GM23248 (cell line): ENCODE data around the gene FSIP1. TPM values are rescaled to one million over a fixed set of nuclear protein-coding genes. Genes with fewer than 3 reads are reported as not detected.

Source experiments
- DNase-seq: peaks from one replicate; pipeline ENCODE4 v3.0.0-alpha.2; 2015
- H2AFZ ChIP-seq: fragments of 200-600 bp; sonication (generic); 2 replicates; pipeline ENCODE4 v1.6.1; 2016; ENCODE audit warnings: antibody characterized with exemption
- H3F3A ChIP-seq: fragments of 200-600 bp; sonication (generic); 2 replicates; pipeline ENCODE4 v1.6.1; 2016; ENCODE audit warnings: mild to moderate bottlenecking, antibody characterized with exemption, mixed run types; ENCODE audit not compliant: insufficient read depth
- H3K27ac ChIP-seq: fragments of 200-600 bp; sonication (generic); 2 replicates; pipeline ENCODE4 v1.5.1; 2016; ENCODE audit warnings: mild to moderate bottlenecking
- H3K27me3 ChIP-seq: fragments of 200-600 bp; sonication (generic); replicated peaks from 2 replicates; pipeline ENCODE4 v1.6.1; 2016; ENCODE audit warnings: mild to moderate bottlenecking; ENCODE audit not compliant: insufficient read depth
- H3K36me3 ChIP-seq: fragments of 200-600 bp; sonication (generic); 2 replicates; pipeline ENCODE4 v1.6.1; 2016; ENCODE audit warnings: low read depth, mild to moderate bottlenecking
- H3K4me1 ChIP-seq: fragments of 200-600 bp; sonication (generic); 2 replicates; pipeline ENCODE4 v1.6.1; 2016; ENCODE audit warnings: mild to moderate bottlenecking; ENCODE audit not compliant: insufficient read depth
- H3K4me2 ChIP-seq: fragments of 200-600 bp; sonication (generic); one replicate; pipeline ENCODE4 v1.6.1; 2016; ENCODE audit warnings: mild to moderate bottlenecking; ENCODE audit not compliant: unreplicated experiment
- H3K4me3 ChIP-seq: fragments of 200-600 bp; sonication (generic); 2 replicates; pipeline ENCODE4 v1.5.1; 2016; ENCODE audit warnings: mild to moderate bottlenecking
- H3K79me2 ChIP-seq: fragments of 200-600 bp; sonication (generic); 2 replicates; pipeline ENCODE4 v1.6.1; 2016; ENCODE audit warnings: mild to moderate bottlenecking; ENCODE audit not compliant: insufficient read depth
- H3K9ac ChIP-seq: fragments of 200-600 bp; sonication (generic); 2 replicates; pipeline ENCODE4 v1.6.1; 2016; ENCODE audit warnings: mild to moderate bottlenecking
- H3K9me2 ChIP-seq: fragments of 200-600 bp; sonication (generic); 2 replicates; pipeline ENCODE4 v1.6.1; 2016; ENCODE audit warnings: mixed run types, mild to moderate bottlenecking, moderate library complexity; ENCODE audit not compliant: insufficient read depth
- H3K9me3 ChIP-seq: fragments of 200-600 bp; sonication (generic); one replicate; pipeline ENCODE4 v1.6.1; 2017; ENCODE audit warnings: low read depth
- H4K20me1 ChIP-seq: fragments of 200-600 bp; sonication (generic); 2 replicates; pipeline ENCODE4 v1.6.0; 2016; ENCODE audit not compliant: insufficient read depth
- EZH2 ChIP-seq: fragments of 200-600 bp; sonication (generic); IDR thresholded peaks from 2 replicates; pipeline ENCODE4 v1.6.1; 2018; ENCODE audit warnings: antibody characterized with exemption, mild to moderate bottlenecking; ENCODE audit not compliant: insufficient read depth, poor library complexity, severe bottlenecking
- EZH2phosphoT487 ChIP-seq: fragments of 200-600 bp; sonication (generic); IDR thresholded peaks from 2 replicates; pipeline ENCODE4 v1.6.1; 2018; ENCODE audit warnings: antibody characterized with exemption, moderate library complexity, mild to moderate bottlenecking, low read depth; ENCODE audit not compliant: insufficient read depth
- WGBS, 2 experiments: methylation state at CpG; one replicate each; pipeline ENCODE4 v1.1.6; 2015 to 2017; ENCODE audit warnings: low lambda C conversion rate in 2 of 2, low coverage in 1 of 2; ENCODE audit errors: missing lambda C conversion rate in 2 of 2; 5-methylcytosine and 5-hydroxymethylcytosine counted together
- in situ Hi-C: fragments of 300-500 bp; cut with MboI; formaldehyde crosslinking; loops from 2 replicates; pipeline ENCODE4 v1.15.0; 2020
- polyA plus RNA-seq: library from polyadenylated mRNA; unstranded; fragments of >200 nt; fragmentation: Nextera tagmentation; extraction: Ambion mirVana; gene quantifications from 2 replicates; pipeline ENCODE4 v1.2.1, GENCODE V29; 2016
- total RNA-seq: library from RNA; depleted of rRNA; stranded (reverse); fragments of >200 nt; shearing (Covaris generic); gene quantifications from 2 replicates; pipeline ENCODE4 v1.2.3, GENCODE V29; 2014

FSIP1 gene
- total and polyA plus RNA-seq, 2 experiments from 2014 or later: 2.4 TPM

- H3K9ac ChIP-seq: no peak overlapping the region
- WGBS, 2 experiments: 93 to 94% methylated on average over 15 to 20 of the region's 20 CpGs
- H3K9me3 ChIP-seq: no peaks in the 10 kb centered on the region
- H3K36me3 ChIP-seq: no peaks in the 10 kb centered on the region
- H2AFZ ChIP-seq: no peak overlapping the region
- no peaks in the 10 kb centered on the region for H3K27me3 ChIP-seq
- no peak for DNase-seq
- peaks cover 39% of the 10 kb centered on the region for H3K4me1 ChIP-seq
- no peak overlapping the region for H3K4me3 ChIP-seq
- H3K9me2 ChIP-seq: no peaks in the 10 kb centered on the region; the same call in 1 of the 2 replicates
- no peak overlapping the region for H3K27ac ChIP-seq
- H3K79me2 ChIP-seq: no peaks in the 10 kb centered on the region
- no peak for TF ChIP-seq EZH2phosphoT487
- TF ChIP-seq EZH2: no peak
- peaks cover 24% of the 10 kb centered on the region for H3F3A ChIP-seq
- in situ Hi-C loops: no loop called here
- no peaks in the 10 kb centered on the region for H4K20me1 ChIP-seq
- no peak overlapping the region for H3K4me2 ChIP-seq
These were observed 137.3 kb downstream of the FSIP1 start for GRCh38 chr15:39645138-39645975.

GRCh38 chr15:39644136-39644535, 138.5 kb downstream of the FSIP1 start:
- peaks cover 24% of the 10 kb centered on the region for H3F3A ChIP-seq
- no peaks in the 10 kb centered on the region for H3K9me3 ChIP-seq
- no peak overlapping the region for H3K4me2 ChIP-seq
- no peak for DNase-seq
- no peaks in the 10 kb centered on the region for H4K20me1 ChIP-seq
- no peaks in the 10 kb centered on the region for H3K79me2 ChIP-seq
- no peak overlapping the region for H3K27ac ChIP-seq
- in situ Hi-C loops: no loop called here
- TF ChIP-seq EZH2phosphoT487 (no peak), EZH2 (no peak)
- peaks cover 39% of the 10 kb centered on the region for H3K4me1 ChIP-seq
- no peak overlapping the region for H3K9ac ChIP-seq
- H3K4me3 ChIP-seq: no peak overlapping the region
- H3K36me3 ChIP-seq: no peaks in the 10 kb centered on the region
- H3K9me2 ChIP-seq: no peaks in the 10 kb centered on the region
- no peak overlapping the region for H2AFZ ChIP-seq
- WGBS, 2 experiments: 90 to 94% methylated on average over 13 of the region's 13 CpGs
- no peaks in the 10 kb centered on the region for H3K27me3 ChIP-seq

GRCh38 chr15:39643727-39644126, 138.9 kb downstream of the FSIP1 start:
- no peak for TF ChIP-seq EZH2phosphoT487
- no peak for TF ChIP-seq EZH2
- Histone ChIP-seq H3K27me3 (no peaks in the 10 kb centered on the region), H3K9me2 (no peaks in the 10 kb centered on the region), H2AFZ (no peak overlapping the region), H3K79me2 (no peaks in the 10 kb centered on the region), H3K9ac (no peak overlapping the region), H3K9me3 (no peaks in the 10 kb centered on the region), H3K4me3 (no peak overlapping the region), H3K4me2 (no peak overlapping the region), H3K4me1 (peaks cover 39% of the 10 kb centered on the region), H3K36me3 (no peaks in the 10 kb centered on the region), H4K20me1 (no peaks in the 10 kb centered on the region), H3K27ac (no peak overlapping the region), H3F3A (peaks cover 24% of the 10 kb centered on the region)
- in situ Hi-C loops: no loop called here
- 58 to 69% methylated on average over 1 of the region's 1 CpG for WGBS, 2 experiments
- DNase-seq: peak; percentile 34

DNA sequence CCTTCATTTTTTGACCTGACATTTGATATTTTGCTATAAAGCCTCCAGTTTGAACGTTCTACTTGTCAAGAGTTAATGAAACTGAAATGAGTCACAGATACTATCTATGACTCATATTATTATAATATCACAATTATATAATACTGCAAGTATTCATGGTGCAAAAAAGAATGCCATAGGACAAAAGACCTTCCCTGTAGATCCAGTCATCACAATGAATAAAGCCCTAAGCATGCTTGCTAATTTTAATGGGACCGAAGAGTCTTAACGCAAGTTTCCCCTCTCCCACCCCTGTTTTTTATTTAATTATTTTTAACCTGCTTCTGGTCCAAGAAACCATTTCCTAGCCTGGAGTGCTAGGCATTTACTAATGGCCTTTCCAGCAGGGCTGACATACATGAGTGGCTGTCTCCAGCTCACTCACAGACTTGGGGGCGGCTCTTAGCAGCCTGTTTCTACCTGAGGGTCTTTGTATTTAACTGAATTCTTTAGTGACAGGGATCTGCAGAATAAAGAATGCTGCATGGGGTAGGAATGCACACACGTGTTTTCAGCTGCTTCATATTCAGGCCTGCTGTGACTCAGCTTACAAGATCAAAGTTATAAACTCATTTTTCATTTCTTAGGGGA, 140.5 kb downstream of the FSIP1 start:
- TF ChIP-seq EZH2phosphoT487: no peak
- no peak for TF ChIP-seq EZH2
- peak overlapping the region; percentile 52 for H3K4me2 ChIP-seq
- peak overlapping the region; percentile 58 for H3K27ac ChIP-seq
- in situ Hi-C loops: no loop called here
- H3K9me2 ChIP-seq: no peaks in the 10 kb centered on the region
- 4 to 6% methylated on average over 5 of the region's 5 CpGs for WGBS, 2 experiments
- H3K4me1 ChIP-seq: peaks cover 39% of the 10 kb centered on the region
- H3K79me2 ChIP-seq: no peaks in the 10 kb centered on the region
- H3F3A ChIP-seq: peaks cover 24% of the 10 kb centered on the region
- H3K27me3 ChIP-seq: no peaks in the 10 kb centered on the region
- no peak overlapping the region; the same call in 1 of the 2 replicates for H2AFZ ChIP-seq
- H3K36me3 ChIP-seq: no peaks in the 10 kb centered on the region
- H4K20me1 ChIP-seq: no peaks in the 10 kb centered on the region
- peak overlapping the region; percentile 24 for H3K4me3 ChIP-seq
- DNase-seq: peak; percentile 76
- no peak overlapping the region for H3K9ac ChIP-seq
- H3K9me3 ChIP-seq: no peaks in the 10 kb centered on the region
